MM.1S (cell line): Measurements from ENCODE around the gene SLCO1B3.

ENCODE experiments used
- DNase-seq: peaks from one replicate; pipeline ENCODE4 v3.0.0-alpha.2; 2015
- H2AFZ ChIP-seq: fragments of 300-600 bp; sonication (generic); 2 replicates; pipeline ENCODE4 v1.6.0; 2016; ENCODE audit warnings: antibody characterized with exemption, low read length
- H3F3A ChIP-seq: fragments of 300-600 bp; sonication (generic); 2 replicates; pipeline ENCODE4 v1.6.1; 2016; ENCODE audit warnings: mild to moderate bottlenecking, antibody characterized with exemption, low read length, moderate library complexity, mixed read lengths; ENCODE audit not compliant: insufficient read depth
- H3K27ac ChIP-seq: fragments of 300-600 bp; sonication (generic); 2 replicates; pipeline ENCODE4 v1.5.1; 2016; ENCODE audit warnings: mild to moderate bottlenecking, low read length
- H3K27me3 ChIP-seq: fragments of 300-600 bp; sonication (generic); replicated peaks from 2 replicates; pipeline ENCODE4 v1.6.0; 2016; ENCODE audit warnings: low read length; ENCODE audit not compliant: insufficient read depth
- H3K36me3 ChIP-seq: fragments of 300-600 bp; sonication (generic); replicated peaks from 2 replicates; pipeline ENCODE4 v1.6.1; 2016; ENCODE audit warnings: mild to moderate bottlenecking, low read length, mixed read lengths; ENCODE audit not compliant: insufficient read depth
- H3K4me1 ChIP-seq: fragments of 300-600 bp; sonication (generic); 2 replicates; pipeline ENCODE4 v1.6.1; 2016; ENCODE audit warnings: low read length, mixed read lengths
- H3K4me2 ChIP-seq: fragments of 300-600 bp; sonication (generic); 2 replicates; pipeline ENCODE4 v1.6.0; 2016; ENCODE audit warnings: low read depth, low read length
- H3K4me3 ChIP-seq: fragments of 300-600 bp; sonication (generic); 2 replicates; pipeline ENCODE4 v1.5.1; 2016; ENCODE audit warnings: low read length, mixed read lengths
- H3K79me2 ChIP-seq: fragments of 300-600 bp; sonication (generic); 2 replicates; pipeline ENCODE4 v1.6.1; 2016; ENCODE audit warnings: mixed run types, low read length, mixed read lengths
- H3K9ac ChIP-seq: fragments of 300-600 bp; sonication (generic); 2 replicates; pipeline ENCODE4 v1.6.1; 2016; ENCODE audit warnings: low read length, mixed read lengths
- H3K9me2 ChIP-seq: fragments of 300-600 bp; sonication (generic); replicated peaks from 2 replicates; pipeline ENCODE4 v1.6.1; 2016; ENCODE audit warnings: mild to moderate bottlenecking, low read length, mixed read lengths; ENCODE audit not compliant: insufficient read depth
- H3K9me3 ChIP-seq: fragments of 300-600 bp; sonication (generic); replicated peaks from 2 replicates; pipeline ENCODE4 v1.6.1; 2016; ENCODE audit warnings: mild to moderate bottlenecking, low read length, mixed read lengths; ENCODE audit not compliant: insufficient read depth
- H4K20me1 ChIP-seq: fragments of 300-600 bp; sonication (generic); 2 replicates; pipeline ENCODE4 v1.6.1; 2016; ENCODE audit warnings: mild to moderate bottlenecking, low read length, moderate library complexity, mixed read lengths; ENCODE audit not compliant: insufficient read depth
- EZH2 ChIP-seq: fragments of 300-600 bp; sonication (generic); optimal IDR thresholded peaks from 2 replicates; pipeline ENCODE3; 2017; ENCODE audit warnings: low read depth, mild to moderate bottlenecking, antibody characterized with exemption, low read length, mixed read lengths
- EZH2phosphoT487 ChIP-seq: fragments of 300-600 bp; sonication (generic); IDR thresholded peaks from 2 replicates; pipeline ENCODE4 v1.6.1; 2018; ENCODE audit warnings: antibody characterized with exemption, low read length
- TF ChIP-seq, protein P1 (sequence below): fragments of 300-600 bp; sonication (generic); IDR thresholded peaks from 2 replicates; pipeline ENCODE4 v1.5.1; 2016; ENCODE audit warnings: antibody characterized with exemption, low read length, mixed read lengths

SLCO1B3 gene

DNA sequence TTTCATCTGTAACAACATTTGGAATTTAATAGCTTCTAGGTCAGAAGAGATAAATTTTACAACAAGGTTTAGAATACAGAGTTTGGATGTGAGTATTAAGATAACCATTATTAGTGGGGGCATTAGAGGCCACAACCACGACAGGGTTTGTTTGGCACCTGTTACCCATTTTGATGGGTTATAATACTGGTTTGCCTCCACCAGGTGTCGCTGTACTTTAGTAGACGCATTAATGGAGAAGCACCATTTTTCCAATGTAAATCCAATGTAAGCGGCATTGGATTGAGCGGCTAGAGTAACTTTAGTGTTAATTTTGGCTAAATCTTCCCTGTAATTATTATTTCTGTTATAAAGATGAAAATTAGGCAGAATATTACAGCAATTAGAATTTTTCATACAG is 136.2 kb downstream of the SLCO1B3 start:
- peak; percentile 36 for DNase-seq
- Histone ChIP-seq H3K4me3 (no peak overlapping the region), H4K20me1 (no peaks in the 10 kb centered on the region), H3K27me3 (no peaks in the 10 kb centered on the region), H3K9ac (no peak overlapping the region), H3K4me2 (no peak overlapping the region), H3K36me3 (no peaks in the 10 kb centered on the region), H3K4me1 (no peaks in the 10 kb centered on the region), H3K27ac (no peak overlapping the region), H3K79me2 (no peaks in the 10 kb centered on the region), H3K9me2 (no peaks in the 10 kb centered on the region), H2AFZ (no peak overlapping the region), H3F3A (no peaks in the 10 kb centered on the region), H3K9me3 (no peaks in the 10 kb centered on the region)
- TF ChIP-seq EZH2 (no peak), EZH2phosphoT487 (no peak)
- TF ChIP-seq, protein P1, sequence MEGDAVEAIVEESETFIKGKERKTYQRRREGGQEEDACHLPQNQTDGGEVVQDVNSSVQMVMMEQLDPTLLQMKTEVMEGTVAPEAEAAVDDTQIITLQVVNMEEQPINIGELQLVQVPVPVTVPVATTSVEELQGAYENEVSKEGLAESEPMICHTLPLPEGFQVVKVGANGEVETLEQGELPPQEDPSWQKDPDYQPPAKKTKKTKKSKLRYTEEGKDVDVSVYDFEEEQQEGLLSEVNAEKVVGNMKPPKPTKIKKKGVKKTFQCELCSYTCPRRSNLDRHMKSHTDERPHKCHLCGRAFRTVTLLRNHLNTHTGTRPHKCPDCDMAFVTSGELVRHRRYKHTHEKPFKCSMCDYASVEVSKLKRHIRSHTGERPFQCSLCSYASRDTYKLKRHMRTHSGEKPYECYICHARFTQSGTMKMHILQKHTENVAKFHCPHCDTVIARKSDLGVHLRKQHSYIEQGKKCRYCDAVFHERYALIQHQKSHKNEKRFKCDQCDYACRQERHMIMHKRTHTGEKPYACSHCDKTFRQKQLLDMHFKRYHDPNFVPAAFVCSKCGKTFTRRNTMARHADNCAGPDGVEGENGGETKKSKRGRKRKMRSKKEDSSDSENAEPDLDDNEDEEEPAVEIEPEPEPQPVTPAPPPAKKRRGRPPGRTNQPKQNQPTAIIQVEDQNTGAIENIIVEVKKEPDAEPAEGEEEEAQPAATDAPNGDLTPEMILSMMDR, result peak; percentile 77

DNA sequence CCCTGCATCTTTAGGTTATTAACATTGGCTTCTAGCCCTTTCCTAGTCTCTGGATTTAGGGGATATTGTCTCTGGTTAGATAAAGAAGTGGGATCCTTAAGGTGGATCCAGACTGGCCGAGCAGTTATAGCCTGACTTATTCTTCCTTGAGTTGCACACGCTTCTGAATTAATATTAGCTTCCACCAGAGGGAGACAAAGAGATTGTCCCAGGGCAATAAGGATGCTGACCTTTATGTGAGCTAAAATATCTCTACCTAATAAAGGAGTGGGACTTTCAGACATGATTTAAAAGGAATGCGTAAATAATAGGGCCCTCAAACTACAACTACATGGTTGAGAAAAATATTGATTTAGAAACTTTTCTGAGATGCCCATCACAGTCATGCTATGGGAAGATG is 139.7 kb downstream of the SLCO1B3 start:
- Histone ChIP-seq H3K79me2 (no peaks in the 10 kb centered on the region), H4K20me1 (no peaks in the 10 kb centered on the region), H3K9me3 (no peaks in the 10 kb centered on the region), H3K36me3 (no peaks in the 10 kb centered on the region), H3K9me2 (no peaks in the 10 kb centered on the region), H3K4me3 (no peak overlapping the region), H3K9ac (no peak overlapping the region), H3K27me3 (no peaks in the 10 kb centered on the region), H3F3A (no peaks in the 10 kb centered on the region), H3K4me2 (no peak overlapping the region), H3K27ac (no peak overlapping the region), H2AFZ (no peak overlapping the region), H3K4me1 (no peaks in the 10 kb centered on the region)
- DNase-seq, result peak; percentile 61
- no peak for TF ChIP-seq EZH2phosphoT487
- TF ChIP-seq, protein P1, result peak; percentile 69

DNA sequence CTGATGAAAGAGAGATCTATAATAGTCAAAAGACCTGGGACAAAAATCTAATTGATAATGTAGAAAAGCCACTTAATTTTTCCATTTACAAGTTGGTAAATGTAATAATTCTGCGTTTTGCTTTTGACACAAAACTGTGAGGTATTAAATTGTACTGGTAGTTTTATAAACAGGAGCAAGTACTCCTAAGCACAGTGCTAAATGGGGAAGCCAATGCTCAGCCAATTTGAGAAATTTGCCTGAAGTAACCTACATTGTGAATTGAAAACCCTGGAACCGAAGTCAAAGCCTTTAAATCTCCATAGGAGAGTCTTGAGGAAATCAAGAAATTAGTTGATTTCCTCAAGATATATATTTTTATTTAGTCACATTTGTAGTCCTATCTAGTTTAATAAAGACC is 152.8 kb downstream of the SLCO1B3 start:
- Histone ChIP-seq H3K27ac (no peak overlapping the region), H3K4me1 (no peaks in the 10 kb centered on the region), H3K9me3 (no peaks in the 10 kb centered on the region), H3K36me3 (no peaks in the 10 kb centered on the region), H3K9ac (no peak overlapping the region), H3K27me3 (no peaks in the 10 kb centered on the region), H4K20me1 (no peaks in the 10 kb centered on the region), H3K79me2 (no peaks in the 10 kb centered on the region), H3K4me2 (no peak overlapping the region), H2AFZ (no peak overlapping the region), H3K4me3 (no peak overlapping the region), H3F3A (no peaks in the 10 kb centered on the region), H3K9me2 (no peaks in the 10 kb centered on the region)
- no peak for TF ChIP-seq EZH2
- no peak for TF ChIP-seq EZH2phosphoT487
- TF ChIP-seq, protein P1, result no peak
- no peak for DNase-seq

DNA sequence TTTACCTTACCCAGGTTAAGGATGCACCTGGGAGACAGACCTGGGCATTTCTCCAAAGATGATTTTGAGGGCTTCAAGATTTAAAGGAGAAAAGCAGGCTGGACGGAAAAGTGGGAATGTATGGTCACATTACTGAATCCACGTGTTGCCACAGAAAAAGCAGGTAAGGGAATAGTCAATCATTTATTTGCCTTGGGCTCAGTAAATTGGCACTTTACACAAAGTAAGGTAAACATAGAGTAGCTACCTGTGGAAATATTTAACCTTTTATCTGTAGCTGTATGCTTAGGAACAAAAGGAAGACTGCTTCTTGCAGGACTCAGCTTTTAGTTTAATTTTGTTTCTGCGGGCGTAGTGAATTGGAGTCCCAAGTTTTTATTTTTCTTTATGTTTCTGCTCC is 153.3 kb downstream of the SLCO1B3 start:
- no peak for TF ChIP-seq EZH2phosphoT487
- no peak for TF ChIP-seq EZH2
- TF ChIP-seq, protein P1, result no peak
- Histone ChIP-seq H3K79me2 (no peaks in the 10 kb centered on the region), H3K4me2 (no peak overlapping the region), H3K4me1 (no peaks in the 10 kb centered on the region), H3K27me3 (no peaks in the 10 kb centered on the region), H4K20me1 (no peaks in the 10 kb centered on the region), H3K36me3 (no peaks in the 10 kb centered on the region), H3F3A (no peaks in the 10 kb centered on the region), H3K9me3 (no peaks in the 10 kb centered on the region), H3K4me3 (no peak overlapping the region), H3K27ac (no peak overlapping the region), H3K9ac (no peak overlapping the region), H2AFZ (no peak overlapping the region), H3K9me2 (no peaks in the 10 kb centered on the region)
- no peak for DNase-seq
